Hepatocyte (in vitro differentiated cells): ENCODE measurements around the gene NRDC. TPM values are rescaled to one million over a fixed set of nuclear protein-coding genes. Genes with fewer than 3 reads are reported as not detected.

ENCODE experiments used
- DNase-seq: peaks from one replicate; pipeline ENCODE4 v3.0.0-alpha.2; 2016; ENCODE audit warnings: low spot score
- H2AFZ ChIP-seq: fragments of 200-600 bp; sonication (generic); 2 replicates; pipeline ENCODE4 v1.6.0; 2016; ENCODE audit warnings: antibody characterized with exemption, mild to moderate bottlenecking
- H3K27ac ChIP-seq: fragments of 200-600 bp; sonication (generic); 2 replicates; pipeline ENCODE4 v1.5.1; 2016; ENCODE audit warnings: mild to moderate bottlenecking
- H3K27me3 ChIP-seq: fragments of 200-600 bp; sonication (generic); 2 replicates; pipeline ENCODE4 v1.6.1; 2016
- H3K36me3 ChIP-seq: fragments of 200-600 bp; sonication (generic); replicated peaks from 2 replicates; pipeline ENCODE4 v1.5.1; 2016; ENCODE audit warnings: low read depth; ENCODE audit not compliant: insufficient read depth
- H3K4me1 ChIP-seq: fragments of 200-600 bp; sonication (generic); 2 replicates; pipeline ENCODE4 v1.5.1; 2016; ENCODE audit warnings: mild to moderate bottlenecking, moderate library complexity; ENCODE audit not compliant: insufficient read depth
- H3K4me2 ChIP-seq: fragments of 200-600 bp; sonication (generic); 2 replicates; pipeline ENCODE4 v1.6.0; 2016
- H3K4me3 ChIP-seq: fragments of 200-600 bp; sonication (generic); 2 replicates; pipeline ENCODE4 v1.5.1; 2016; ENCODE audit warnings: mild to moderate bottlenecking
- H3K79me2 ChIP-seq: fragments of 200-600 bp; sonication (generic); 2 replicates; pipeline ENCODE4 v1.6.0; 2017; ENCODE audit warnings: mild to moderate bottlenecking
- H3K9me2 ChIP-seq: fragments of 200-600 bp; sonication (generic); replicated peaks from 2 replicates; pipeline ENCODE4 v1.6.0; 2017; ENCODE audit warnings: mild to moderate bottlenecking; ENCODE audit not compliant: insufficient read depth
- H3K9me3 ChIP-seq: fragments of 200-600 bp; sonication (generic); 2 replicates; pipeline ENCODE4 v1.5.1; 2016; ENCODE audit warnings: low read depth, mild to moderate bottlenecking
- H4K20me1 ChIP-seq: fragments of 200-600 bp; sonication (generic); 2 replicates; pipeline ENCODE4 v1.6.0; 2016; ENCODE audit warnings: mild to moderate bottlenecking; ENCODE audit not compliant: insufficient read depth, poor library complexity, severe bottlenecking
- CTCF ChIP-seq: fragments of 200-600 bp; sonication (generic); IDR thresholded peaks from 2 replicates; pipeline ENCODE4 v1.5.1; 2016; ENCODE audit warnings: antibody characterized with exemption, mild to moderate bottlenecking; ENCODE audit not compliant: poor library complexity
- EZH2 ChIP-seq: fragments of 200-600 bp; sonication (generic); IDR thresholded peaks from 2 replicates; pipeline ENCODE4 v1.6.1; 2016; ENCODE audit warnings: antibody characterized with exemption, mild to moderate bottlenecking, borderline replicate concordance
- EZH2phosphoT487 ChIP-seq: fragments of 200-600 bp; sonication (generic); IDR thresholded peaks from one replicate; pipeline ENCODE4 v1.6.1; 2018; ENCODE audit warnings: antibody characterized with exemption, mild to moderate bottlenecking, low read depth, moderate library complexity; ENCODE audit not compliant: unreplicated experiment, severe bottlenecking
- WGBS: methylation state at CpG from one replicate; pipeline ENCODE4 v1.1.6; 2016; ENCODE audit warnings: low lambda C conversion rate; ENCODE audit errors: missing lambda C conversion rate; 5-methylcytosine and 5-hydroxymethylcytosine counted together
- polyA plus RNA-seq: library from polyadenylated mRNA; unstranded; fragments of >200 nt; fragmentation: Nextera tagmentation; extraction: Ambion mirVana; gene quantifications from 2 replicates; pipeline ENCODE4 v1.2.1, GENCODE V29; 2016
- total RNA-seq: library from RNA; depleted of rRNA; stranded (reverse); fragments of >200 nt; gene quantifications from 2 replicates; pipeline ENCODE4 v1.2.3, GENCODE V29; 2014

Gene NRDC
- total and polyA plus RNA-seq, 2 experiments from 2014 or later: 82.2 to 89.4 TPM

- Histone ChIP-seq H3K79me2 (peaks cover 34% of the 10 kb centered on the region), H3K27ac (no peak overlapping the region), H4K20me1 (no peaks in the 10 kb centered on the region), H3K4me3 (no peak overlapping the region), H3K4me1 (peaks cover 5% of the 10 kb centered on the region), H3K9me3 (no peaks in the 10 kb centered on the region), H3K9me2 (no peaks in the 10 kb centered on the region), H2AFZ (no peak overlapping the region), H3K4me2 (no peak overlapping the region), H3K27me3 (no peaks in the 10 kb centered on the region), H3K36me3 (no peaks in the 10 kb centered on the region)
- TF ChIP-seq CTCF (no peak), EZH2phosphoT487 (no peak), EZH2 (no peak)
- 73% methylated on average over 8 of the region's 8 CpGs for WGBS
- no peak for DNase-seq
Observed at GRCh38 chr1:51850420-51851223, 27.9 kb downstream of the NRDC start.

GRCh38 chr1:51847294-51847920 lies 31.1 kb downstream of the NRDC start:
- WGBS: over 99% methylated on average over 20 of the region's 42 CpGs

GRCh38 chr1:51843948-51844347 lies 34.6 kb downstream of the NRDC start:
- H3K4me2 ChIP-seq: no peak overlapping the region
- H4K20me1 ChIP-seq: no peaks in the 10 kb centered on the region
- H3K4me1 ChIP-seq: no peaks in the 10 kb centered on the region
- no peak overlapping the region for H3K27ac ChIP-seq
- H3K9me3 ChIP-seq: no peaks in the 10 kb centered on the region
- H3K79me2 ChIP-seq: peaks cover 54% of the 10 kb centered on the region
- WGBS: 91% methylated on average over 4 of the region's 4 CpGs
- no peaks in the 10 kb centered on the region for H3K36me3 ChIP-seq
- no peak overlapping the region for H3K4me3 ChIP-seq
- TF ChIP-seq EZH2 (no peak), CTCF (no peak), EZH2phosphoT487 (no peak)
- H3K27me3 ChIP-seq: no peaks in the 10 kb centered on the region
- DNase-seq: no peak
- H2AFZ ChIP-seq: no peak overlapping the region
- H3K9me2 ChIP-seq: no peaks in the 10 kb centered on the region

More at GRCh38 chr1:51847294-51847920, 31.1 kb downstream of the NRDC start:
- Histone ChIP-seq H3K36me3 (no peaks in the 10 kb centered on the region), H3K4me1 (no peaks in the 10 kb centered on the region), H3K9me2 (no peaks in the 10 kb centered on the region), H3K79me2 (peaks cover 43% of the 10 kb centered on the region), H3K9me3 (no peaks in the 10 kb centered on the region), H2AFZ (no peak overlapping the region), H3K4me2 (no peak overlapping the region), H3K27me3 (no peaks in the 10 kb centered on the region), H3K27ac (no peak overlapping the region), H3K4me3 (no peak overlapping the region), H4K20me1 (no peaks in the 10 kb centered on the region)
- no peak for DNase-seq
- TF ChIP-seq CTCF (no peak), EZH2 (no peak), EZH2phosphoT487 (no peak)
